Activated CD4-positive, CD25-positive, alpha-beta regulatory T cell treated with anti-CD3 and anti-CD28 coated beads, Interleukin-2, amount 50 U/mL, for 72 hours (primary cell): ENCODE measurements around the gene THRSP.

ENCODE experiments used
- DNase-seq: peaks from one replicate; pipeline ENCODE4 v3.0.0; 2021

The THRSP gene

DNA sequence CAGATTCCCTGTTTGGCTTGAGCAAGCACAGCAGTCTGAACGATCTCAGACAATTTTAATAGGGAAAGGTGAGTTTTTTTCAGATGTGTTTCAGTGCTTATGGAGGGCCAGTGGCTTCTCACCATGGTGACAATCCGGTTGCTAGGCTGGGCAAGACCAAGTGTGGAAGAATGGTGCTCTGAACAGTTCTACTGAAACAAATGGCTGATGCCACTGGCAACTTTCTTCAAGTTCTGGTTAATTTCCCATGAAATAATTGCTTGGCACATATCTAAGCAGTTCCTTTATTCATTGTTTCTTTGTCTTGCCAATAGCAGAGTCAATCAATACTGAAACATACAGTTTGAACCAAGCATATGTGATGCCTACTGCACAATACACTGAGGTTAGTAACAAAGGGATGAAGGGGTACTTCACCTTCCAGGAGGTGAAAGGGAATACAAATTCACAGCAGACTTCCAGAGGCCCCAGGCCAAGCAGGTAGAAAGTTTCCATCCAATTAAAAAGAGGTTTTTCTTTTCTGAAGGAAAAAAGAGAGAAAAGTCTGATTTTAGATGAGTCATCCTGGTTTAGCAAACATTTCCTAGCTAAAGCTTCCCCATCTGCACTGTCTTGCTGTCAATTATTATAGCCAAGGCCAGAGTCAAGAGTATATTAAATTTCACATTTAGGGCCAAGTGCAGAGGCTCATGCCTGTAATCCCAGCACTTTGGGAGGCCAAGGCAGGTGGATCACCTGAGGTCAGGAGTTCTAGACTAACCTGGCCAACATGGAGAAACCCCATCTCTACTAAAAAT, 37.2 kb downstream of the THRSP start:
- DNase-seq: no peak

DNA sequence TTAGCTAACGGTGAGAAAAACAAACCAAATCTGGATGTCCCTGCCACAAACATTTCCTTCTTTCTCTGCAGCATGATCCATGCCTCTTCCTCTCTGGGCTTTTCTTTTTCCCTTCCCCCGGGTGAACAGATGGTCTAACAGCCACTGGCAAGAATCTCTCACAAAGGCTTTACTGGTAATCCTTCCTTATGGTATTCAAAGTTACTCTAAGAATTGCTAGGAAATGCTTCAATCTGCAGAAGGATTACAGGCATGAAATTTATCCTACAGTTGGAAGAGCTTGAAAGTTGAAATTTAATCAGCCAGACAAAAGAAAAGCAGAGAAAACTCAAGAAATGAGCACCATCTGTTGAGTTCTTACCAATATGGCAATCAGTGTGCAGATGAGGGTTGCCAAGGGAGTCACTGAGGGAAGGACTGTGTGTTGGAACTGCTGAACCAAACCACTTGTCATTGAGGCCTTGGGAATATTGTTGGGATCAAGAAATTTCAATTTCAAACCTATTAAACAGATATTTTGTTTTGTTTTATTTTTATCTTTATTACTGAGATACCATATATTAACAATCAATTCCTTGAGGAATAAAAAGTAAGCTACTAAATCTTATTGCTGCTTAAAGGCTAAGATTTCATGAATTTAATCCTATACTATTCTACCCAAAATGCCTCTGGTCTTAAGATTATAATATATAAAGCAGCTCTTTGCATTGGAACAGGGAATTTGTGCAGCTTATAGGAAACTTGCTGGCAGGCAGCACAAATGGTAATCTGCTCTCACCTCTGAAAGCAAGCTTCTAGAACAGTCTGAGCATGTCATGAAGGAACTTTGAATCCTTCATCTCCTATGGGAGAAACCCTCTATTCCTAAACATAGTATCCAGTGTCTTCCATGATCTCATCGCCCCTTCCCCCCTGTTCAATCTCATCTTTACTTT, 45.7 kb downstream of the THRSP start:
- no peak for DNase-seq

DNA sequence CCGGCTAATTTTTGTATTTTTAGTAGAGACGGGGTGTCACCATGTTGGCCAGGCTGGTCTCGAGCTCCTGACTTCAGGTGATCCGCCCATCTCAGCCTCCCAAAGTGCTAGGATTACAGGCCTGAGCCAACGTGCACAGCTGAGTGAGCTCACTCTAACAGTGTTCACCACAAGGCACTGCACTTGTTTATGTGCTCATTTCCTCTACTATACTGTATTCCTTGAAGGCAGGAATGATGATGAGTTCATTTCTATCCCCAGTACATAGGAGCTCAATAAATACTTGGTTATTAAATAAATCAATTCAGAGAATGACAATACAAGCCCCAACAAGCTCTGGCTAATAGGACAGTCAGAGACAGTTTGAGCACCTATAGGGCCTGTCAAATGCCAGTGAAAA, 46.7 kb downstream of the THRSP start:
- DNase-seq: no peak

DNA sequence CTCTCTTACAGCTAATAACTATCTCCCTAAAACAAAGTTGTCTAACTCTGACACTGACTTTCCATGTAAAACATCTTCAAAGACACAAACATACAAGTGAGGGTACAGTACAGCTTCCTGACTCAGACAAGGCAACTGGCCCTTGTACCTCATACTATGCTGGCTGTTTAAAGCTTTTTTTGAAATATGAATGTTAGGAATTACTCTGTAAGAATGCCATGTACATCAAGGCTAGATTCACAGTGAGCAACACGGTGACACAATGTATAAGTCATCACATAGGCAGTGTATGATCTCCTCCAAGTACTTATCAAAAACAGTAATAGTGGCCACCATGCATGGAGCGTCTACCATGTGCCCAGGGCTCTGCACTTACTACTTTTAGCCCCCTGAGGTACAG, 47.2 kb downstream of the THRSP start:
- no peak for DNase-seq

DNA sequence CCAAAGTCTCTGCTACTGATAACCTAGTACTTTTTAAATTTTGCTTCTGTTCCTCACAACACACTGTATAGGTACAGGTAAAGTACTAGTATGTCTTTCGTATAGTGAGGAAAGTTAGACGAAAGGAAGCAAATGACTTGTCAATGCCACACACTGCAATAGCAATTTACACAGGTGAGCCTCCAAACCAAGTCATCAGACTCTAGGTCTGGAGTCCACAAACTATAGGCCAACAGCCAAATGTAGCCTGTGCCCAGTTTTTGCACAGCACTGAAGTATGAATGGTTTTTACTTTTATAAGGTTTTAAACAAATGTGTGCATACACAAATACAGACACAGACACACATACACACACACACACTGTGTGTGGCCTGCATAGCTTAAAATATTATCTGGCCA, 47.6 kb downstream of the THRSP start:
- DNase-seq: no peak

DNA sequence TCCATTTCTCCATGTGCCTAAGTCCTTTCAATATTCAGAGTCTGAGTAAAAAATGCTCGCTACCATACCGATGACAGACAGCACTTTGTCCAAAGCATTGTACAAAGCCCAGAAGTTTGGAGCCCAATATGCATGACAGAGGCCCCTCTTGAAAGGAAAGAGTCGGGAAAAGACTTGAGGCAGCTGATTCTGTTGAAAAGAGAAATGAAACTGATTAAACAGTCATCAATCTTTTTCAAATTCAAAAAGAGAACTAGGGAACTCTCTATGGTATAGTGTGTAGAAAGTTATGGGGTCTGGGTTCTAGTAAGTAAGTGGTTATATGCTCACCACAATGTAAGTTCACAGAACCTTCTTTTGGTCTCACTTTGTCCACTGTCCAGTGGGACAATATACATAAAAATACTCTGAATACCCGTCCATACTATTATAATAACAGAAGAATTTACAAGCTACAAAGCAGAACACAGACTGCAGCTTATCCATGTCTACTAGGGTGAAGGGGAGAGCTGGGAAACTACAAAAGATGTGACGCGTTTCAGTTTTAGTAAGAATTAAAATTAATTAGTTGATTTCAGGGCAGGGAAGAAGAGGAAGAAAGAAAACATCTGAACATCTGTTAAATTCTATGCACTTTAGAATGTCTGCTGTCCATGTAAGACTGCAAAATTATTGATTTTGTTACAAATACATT, 49.1 kb downstream of the THRSP start:
- DNase-seq: no peak
